Activated CD4-positive, alpha-beta T cell treated with anti-CD3 and anti-CD28 coated beads, Interleukin-2, amount 50 U/mL, for 4 hours (primary cell): ENCODE measurements around the gene BHLHE41.

Experiments used
- DNase-seq, 2 experiments: peaks; one replicate each; pipeline ENCODE4 v3.0.0-alpha.2; 2020

The BHLHE41 gene

DNA sequence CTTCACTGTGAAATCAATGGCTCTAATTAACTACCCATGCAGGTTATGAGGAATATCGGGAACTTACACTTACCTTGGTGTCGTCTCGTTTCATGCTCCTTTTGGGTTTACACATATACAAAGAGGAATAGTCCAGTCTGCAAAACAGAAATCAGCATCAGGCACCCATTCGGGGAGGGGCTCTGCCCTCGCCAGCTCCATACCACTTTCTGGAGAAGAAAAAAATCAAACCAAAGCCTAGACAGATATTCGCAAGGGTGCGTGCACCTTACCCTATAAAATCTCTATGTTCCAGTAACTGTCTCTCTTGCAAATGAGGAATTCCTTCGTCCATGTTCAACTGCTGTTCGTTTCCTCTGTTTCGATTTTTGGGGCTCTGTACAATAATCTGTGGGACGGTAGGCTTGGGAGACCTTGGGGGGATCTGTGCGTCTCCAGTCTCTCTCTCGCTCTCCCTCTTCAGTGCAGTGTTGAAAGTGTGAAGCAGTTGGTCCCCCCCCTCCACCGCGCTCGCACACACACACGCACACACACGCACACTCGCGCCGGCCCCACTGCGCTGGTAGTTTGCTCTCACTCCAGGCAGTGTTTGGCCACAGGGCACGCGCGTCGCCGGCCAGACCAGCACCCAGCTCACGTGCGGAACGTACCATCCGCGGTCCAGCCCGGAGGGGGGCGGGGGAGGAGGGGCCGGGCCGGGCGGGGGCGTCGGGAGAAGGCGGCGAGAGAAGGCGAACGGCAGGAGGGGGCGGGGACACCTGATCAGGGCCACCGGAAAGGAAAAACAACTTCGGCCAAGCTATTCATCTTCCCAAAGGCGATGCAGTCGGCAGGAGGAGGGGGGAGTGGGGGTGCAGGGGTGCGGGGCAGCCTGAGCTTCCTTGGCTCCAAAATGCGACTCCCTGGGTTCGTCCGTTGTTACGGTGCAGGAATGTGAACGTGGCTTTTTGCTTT lies at the start of gene BHLHE41:
Gene BHLHE41 (minus strand): TSS at position 592 of the 954 bp plus-strand sequence. CDS start 258 bp downstream, at position 334.
- DNase-seq: no peak

DNA sequence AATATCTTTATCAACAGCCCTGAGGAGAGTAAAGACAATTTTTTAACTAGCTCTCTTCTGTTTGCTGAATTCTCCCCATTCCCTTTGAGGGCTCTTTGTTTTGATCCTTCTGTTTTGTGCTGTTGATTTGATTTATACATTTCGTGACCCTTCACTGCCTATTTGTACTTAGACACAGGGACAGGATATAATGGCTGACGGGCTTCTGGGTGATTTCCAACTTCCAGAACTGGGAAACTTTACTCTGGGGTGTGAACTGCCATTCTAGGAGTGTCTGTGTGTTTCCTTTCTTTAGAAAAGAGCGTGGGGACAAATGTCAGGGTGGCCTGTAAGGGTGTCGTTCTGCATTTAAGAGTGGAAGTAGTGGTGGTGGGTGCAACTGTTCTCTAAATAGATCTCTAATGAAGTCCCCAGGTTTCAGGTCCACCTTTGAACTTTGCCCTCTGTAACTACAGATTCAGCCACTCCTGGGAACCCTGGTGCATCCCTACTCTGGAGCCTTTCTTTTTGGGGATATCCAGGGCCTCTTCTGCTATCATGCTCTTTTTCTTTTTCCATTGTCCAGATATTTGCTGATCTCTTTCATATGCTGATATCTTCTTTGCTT lies 48.2 kb upstream of the BHLHE41 start:
- no peak for DNase-seq

DNA sequence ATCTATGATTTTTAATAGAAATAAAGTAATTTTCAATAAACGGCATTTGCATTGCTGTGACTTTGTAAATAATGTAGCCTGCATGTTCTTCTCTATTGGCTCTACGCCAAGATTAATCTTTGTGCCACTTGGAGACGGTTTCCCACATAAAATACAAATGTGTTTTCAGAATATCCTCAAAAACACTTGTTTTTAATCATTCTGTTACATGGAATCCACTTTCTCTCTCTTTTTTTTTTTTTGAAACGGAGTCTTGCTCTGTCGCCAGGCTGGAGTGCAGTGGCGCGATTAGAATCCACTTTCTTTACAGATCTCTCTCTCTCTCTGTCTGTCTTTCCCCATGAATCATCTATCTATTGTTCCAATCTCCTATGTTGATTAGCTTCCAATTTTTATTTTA lies 47.7 kb upstream of the BHLHE41 start:
- DNase-seq: no peak

DNA sequence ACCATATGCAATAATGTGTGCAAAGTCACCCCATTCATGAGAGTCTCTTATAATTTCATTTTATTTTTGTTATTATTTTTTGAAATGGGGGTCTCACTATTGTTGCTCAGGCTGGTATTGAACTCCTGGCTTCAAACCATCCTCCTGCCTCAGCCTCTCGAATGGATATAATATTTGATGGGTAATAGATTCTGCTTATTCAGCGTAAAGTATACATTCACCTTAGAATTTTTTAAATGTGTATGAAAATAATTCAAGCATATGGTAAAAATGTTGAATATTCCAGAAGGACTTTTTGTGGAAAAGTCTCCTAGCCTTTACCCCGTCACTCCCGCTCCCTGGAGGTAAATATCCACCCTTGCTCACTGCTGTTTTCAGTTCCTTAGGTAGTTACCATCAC lies 47.2 kb upstream of the BHLHE41 start:
- no peak for DNase-seq

DNA sequence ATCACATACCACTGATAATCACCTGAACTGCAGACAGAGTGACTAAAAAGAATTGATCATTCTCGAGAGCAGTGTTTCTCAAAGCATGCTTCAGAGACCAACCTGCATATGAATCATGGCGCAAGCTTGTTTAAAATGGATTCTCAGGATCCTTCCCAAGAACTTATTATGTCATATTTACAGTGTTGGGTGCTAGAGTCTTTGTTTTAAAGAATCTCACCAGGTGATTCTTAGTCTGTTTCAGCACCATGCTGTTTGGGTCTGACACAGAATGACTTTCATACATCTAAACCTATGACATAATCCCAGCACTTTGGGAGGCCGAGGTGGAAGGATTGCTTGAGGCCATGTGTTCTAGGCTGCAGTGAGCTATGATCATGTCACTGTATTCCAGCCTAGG lies 39.3 kb upstream of the BHLHE41 start:
- DNase-seq: no peak

DNA sequence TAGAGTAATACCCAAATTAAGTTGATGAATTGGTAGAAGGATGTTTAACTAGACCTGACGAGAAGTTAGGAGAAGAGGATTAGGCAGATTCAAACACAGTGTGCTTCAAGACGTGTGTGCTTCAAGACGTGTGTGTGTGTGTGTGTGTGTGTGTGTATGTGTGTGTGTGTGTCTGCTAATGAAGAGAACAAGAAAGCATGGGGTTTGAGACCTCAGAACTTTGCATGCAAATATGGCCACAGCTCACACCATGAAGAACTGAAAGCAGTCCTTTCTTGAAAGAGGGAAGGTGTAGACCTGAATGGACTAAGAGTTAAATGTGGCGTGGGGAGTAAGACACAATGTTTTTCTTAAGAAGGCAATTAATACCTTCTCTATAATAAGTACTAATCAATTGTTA lies 38.1 kb upstream of the BHLHE41 start:
- no peak for DNase-seq

DNA sequence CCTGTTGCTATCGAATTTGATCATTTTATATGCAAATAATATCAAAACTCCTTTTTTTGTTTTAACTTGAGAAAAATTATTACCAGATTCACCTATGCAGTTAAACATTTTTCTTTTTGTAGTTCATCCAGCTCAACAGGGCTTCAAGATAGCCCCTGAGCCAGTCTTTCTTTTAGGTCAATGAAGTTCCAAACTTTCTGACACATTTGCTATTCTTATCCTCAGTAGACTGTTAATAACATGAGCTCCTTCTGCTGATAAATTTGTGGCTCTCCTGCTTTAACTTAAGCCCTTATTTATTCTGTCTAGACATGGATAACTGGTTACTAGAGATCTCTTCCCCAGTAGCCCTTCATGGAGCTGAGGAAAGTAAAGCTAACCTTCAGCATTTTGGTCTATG lies 37.3 kb upstream of the BHLHE41 start:
- DNase-seq: no peak

DNA sequence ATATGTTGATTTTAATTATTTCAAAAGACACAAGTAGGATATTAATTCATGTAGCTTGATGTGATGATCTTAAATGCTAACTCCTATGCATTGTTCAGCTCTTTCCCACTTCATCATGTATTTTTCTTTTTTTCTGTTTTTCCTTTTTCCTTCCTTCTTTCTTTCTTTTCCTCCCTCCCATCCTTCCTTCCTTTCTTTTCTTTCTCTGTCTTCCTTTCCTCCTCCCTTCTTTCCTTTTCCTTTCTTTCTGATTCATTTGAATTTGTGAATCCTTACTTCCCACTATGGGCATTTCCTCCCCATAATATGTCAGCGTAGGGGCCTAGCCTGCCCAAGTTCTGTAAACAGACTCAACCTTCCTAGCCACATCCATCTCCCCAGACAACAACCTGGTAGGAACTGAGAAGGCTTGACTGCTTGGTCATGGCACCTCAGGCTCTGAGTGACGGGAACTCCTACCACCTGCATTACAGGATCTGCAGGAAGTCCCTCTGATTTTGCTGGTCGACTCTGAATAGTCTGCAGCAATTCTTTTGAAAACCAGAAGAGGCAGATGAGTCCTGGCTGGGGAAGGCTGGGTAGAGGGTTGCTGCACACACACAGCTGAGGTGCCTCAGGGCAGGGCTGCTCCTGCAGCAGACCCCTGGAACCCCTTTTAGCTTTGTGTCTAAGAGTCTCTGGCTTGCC lies 33.4 kb upstream of the BHLHE41 start:
- DNase-seq: no peak

DNA sequence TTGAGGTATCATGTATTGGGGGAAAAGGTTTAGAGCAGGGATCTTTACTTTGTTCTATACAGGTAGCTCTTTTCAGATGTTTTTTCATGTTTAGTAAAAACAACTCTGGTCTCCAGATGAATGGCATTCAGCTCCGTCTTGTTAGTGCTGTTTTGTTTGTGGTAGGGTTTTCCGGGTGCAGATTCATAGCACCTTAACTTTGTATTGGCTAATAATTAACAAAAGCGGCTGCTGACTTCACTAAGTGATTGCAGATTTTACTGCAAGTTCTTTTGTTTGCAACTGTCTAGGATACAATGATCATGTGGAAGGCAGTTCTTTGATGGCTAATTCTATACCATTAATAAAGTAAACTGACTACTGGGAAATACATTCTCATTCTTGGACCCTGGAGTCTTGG lies 32.2 kb upstream of the BHLHE41 start:
- no peak for DNase-seq

DNA sequence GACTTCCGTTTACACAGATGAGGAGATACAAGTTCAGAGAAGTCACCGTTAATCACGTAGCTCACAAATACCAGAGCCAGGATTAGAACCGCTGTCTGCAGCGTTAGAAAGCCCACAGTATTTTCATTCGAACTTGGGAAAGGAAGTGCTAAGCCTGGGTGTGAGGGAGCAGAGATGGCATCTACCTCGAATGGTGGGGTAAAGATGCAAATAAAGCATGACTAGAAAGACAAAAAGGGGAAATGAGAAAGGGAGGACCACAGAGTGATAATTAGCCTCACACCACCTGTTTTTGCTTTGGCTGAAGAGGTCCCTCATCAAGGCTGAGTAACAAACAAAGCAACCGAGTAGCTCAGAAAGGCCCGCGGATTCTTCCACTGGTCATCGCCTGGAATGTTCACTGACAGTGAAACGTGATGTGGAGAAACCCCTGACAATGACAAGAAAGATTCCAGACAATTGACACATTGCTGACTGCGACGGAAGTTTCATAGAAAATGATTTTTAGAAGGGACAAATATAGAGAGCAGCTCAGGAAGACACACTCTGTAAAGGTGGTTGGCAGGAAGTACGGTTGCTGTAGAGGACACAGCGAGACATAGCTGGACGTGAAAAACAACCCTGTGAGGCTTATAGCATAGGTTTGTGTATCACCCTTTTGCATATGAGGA lies 31.5 kb upstream of the BHLHE41 start:
- DNase-seq: no peak

DNA sequence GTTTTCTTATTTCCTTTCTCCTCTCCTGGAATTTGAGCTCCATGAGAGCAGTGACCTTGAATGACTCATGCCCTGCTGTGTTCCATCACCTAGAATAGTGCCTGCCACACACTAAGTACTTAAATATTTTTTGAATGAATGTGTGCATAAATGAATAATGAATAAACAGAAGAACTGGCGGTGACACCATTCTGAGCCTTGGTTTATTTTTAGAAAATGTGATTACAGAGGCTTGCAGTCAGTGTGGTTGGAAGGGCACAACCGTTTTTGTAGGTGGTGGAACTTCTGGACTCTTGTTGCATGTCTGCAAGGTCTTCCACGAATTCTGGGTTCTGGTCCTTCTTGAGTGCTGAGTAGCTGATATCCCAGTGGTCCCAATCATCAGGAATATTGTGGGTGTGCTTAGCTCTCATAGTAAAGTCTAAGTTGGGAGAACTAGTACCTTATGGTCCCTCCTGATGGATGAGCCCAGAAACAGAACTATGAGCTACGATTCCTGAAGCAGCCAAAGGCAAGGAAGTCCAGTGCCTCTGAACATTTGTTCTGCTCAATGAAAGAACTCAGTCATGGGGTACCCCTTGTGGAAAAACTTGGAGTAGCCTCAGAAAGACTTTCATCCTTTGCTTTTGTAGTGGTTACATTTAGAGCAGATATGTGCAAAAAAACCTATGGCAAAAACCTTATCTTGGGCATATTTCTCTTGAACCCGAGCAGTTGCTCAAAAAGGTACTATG lies 28.8 kb upstream of the BHLHE41 start:
- DNase-seq: no peak

DNA sequence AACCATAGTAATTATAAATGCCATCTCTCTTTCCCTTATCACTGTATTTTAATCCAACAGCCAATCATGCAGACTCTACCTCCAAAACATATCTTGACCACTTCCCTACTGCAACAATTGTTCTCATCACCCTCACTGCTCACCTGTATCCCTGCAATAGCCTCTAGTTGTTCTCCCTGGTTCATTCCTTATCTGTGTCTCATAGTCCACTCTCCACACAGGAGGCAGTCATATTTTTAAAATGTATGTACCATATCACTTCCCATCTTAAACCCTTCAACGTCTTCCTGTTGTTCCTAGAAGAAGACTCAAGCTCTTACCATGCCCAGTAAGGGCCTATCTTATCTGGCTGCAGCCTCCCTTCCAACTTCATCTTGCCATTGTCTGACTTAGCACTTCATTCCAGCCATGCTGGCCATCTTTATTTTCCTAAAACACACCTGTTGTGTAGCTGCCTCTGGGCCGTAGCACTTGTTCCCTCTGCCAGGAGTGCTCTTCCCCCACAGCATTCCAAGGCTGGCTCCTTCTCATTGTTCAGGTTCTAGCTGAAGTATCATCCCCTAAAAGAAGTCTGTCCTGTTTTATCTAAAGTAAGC lies 27.8 kb upstream of the BHLHE41 start:
- no peak for DNase-seq

DNA sequence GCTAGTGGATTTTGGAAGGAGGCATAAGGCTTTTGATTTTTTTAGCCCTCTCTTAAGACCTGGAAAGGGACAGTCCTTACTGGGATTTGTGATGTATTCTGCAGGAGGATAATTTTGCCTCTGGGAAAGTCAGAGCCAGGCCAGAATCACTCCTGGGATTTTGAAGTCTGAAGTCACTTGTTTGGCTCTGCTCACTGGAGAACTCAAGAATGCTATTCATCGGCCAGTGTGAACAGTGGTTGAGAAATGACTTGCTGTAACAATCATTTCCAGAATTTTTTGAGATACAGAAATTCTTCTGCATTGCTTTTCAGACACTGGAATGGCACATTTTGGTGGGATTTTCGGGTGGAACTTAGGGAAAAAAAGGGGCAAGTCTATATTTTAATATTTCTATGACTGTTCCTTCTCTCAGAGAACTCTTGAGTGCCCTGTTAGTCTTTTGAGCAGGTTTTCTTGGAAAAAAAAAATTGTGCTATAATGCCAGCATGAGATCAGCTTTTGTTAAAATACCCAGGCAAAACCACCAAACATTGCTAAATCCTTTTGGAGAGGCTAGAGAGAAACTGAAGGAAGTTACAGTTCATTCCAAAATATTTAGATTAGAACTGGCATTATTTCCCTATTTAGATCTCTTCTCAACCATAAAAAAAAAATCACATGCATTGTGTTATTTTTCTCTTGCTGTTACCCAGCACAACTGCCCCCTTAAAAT lies 26.1 kb upstream of the BHLHE41 start:
- DNase-seq: no peak

DNA sequence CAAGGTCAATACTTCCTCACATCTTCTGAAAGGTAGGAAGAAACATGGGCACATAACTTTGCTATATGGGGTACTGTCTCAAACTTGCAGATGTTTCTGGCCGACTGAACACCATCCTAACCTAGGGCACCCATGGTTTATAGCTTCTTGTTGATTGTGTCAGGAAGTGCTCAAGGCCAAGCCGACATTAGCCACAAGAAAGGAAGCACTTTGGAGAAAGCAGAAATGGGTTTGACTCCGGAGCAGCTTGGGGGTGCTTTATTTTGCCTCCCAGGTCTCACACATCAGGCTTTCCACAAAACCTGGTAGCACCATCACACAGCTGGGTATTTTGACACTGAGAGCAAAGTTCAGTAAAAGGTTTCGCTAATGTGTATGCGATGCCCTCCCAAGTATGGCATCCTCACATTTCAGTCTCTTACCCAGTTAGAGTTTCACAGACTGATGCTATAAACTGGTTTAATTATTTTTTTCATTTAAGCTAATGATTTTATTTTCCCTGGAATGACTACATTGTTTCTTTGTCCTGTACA lies 25.2 kb upstream of the BHLHE41 start:
- DNase-seq: no peak

DNA sequence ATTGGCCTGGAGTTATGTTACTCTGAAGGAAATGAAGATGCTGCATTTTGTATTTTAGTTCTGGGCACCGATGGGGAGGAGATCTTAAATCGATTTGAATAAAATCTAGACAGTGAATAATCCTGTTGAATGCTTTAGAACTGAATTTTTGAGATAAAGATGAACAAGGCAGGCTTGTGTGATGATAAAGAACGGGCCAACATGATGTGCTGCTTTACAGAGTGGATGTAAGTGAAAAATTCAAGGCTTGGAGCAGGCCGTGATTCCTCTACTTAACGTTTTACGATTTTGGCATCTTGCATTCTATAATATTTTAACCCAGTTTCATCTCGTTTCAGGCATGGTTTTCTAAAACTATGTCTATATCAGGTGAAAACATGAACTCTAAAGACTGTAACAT lies 23.5 kb upstream of the BHLHE41 start:
- DNase-seq: no peak

DNA sequence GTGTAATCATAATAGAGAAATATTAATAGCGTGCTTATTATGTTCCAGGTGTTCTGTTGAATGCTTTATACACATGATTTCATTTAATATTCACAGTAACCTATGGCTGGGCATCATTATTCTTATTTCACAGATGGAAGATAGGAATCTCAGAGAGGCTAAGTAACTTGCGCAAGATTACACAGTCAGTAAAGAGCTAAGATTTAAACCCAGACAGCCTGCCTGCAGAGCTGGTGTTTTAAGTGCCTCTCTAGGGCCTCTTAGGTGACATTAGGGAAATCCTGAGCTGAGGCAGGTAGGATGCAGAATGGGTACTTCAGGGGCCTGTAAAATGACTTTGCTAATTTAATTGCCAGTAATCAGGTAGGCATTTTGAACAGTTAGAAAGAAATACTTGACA lies 18.5 kb upstream of the BHLHE41 start:
- no peak for DNase-seq

DNA sequence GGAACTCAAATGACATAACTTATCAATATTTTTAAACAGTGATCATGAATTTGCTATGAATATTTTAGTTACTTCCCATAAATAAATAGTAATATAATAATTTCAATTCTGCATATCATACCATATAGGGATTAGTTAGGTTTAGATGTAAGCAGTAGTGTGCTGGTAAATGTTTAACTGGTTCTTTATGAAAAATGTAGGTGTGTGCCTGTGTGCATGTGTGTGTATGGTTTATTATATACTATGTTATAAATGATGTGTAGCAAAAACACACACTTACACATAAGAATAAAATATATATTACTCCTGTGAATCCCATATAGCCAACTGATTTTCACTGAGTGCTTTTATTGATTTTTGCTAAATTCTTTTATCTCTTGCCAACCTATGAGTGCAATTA lies 14.0 kb upstream of the BHLHE41 start:
- no peak for DNase-seq

DNA sequence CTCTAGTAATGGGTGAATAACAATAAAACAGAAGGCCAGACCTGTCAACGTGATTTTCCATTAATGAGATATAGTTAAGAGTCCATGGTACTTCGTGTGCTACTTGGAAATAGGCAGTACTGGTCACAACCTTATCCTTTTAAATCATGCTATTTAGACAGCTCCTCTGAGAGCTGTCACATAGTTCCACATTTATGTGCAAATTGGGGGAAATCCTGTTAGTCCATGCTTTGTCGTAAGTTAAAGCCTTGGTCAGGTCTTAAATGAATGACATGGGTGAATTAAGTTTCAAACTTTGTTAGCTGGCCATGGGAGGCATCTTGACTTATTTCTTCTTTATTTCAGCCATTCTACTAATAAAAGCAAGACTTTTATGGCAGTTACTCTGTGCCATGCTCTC lies 11.9 kb upstream of the BHLHE41 start:
- no peak for DNase-seq

DNA sequence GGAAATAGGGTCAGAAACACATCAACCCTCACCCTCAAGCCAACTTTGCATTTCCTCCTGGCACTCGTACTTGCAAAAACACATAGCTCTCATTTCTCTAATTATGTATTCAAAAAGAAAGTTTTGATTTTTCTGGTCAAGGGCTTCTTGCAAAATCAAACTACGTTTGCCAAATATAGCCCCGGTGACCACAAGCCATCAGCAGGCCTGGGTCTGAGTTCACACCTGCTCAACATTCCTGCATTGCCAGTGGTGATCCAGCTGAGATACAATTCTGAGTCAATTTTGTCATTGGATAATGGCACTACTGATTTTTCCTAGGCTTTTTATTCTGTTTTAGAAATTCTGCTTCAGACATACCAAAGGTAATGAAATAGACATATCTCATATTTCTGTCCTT lies 10.7 kb upstream of the BHLHE41 start:
- no peak for DNase-seq

DNA sequence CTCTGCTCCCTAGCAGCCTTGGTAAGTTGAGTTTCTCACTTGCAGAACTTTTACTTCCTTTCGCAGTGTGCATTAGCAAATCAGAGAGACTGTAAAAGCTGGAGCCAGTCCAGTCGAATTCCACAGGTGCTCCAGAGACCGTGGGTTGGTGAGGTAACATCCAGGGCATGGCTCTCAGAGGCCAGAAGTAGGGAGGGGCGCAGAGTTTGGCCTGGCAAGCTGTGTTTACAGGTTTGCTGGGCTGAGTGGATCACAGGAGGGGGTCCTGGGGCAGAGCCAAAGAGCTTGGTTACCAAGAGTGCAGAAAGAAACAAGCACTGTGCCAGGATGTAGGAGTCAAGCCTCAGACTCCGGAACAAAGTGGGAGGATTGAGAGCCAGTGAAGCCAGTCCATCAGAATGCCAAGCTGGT lies 10.2 kb upstream of the BHLHE41 start:
- no peak for DNase-seq

DNA sequence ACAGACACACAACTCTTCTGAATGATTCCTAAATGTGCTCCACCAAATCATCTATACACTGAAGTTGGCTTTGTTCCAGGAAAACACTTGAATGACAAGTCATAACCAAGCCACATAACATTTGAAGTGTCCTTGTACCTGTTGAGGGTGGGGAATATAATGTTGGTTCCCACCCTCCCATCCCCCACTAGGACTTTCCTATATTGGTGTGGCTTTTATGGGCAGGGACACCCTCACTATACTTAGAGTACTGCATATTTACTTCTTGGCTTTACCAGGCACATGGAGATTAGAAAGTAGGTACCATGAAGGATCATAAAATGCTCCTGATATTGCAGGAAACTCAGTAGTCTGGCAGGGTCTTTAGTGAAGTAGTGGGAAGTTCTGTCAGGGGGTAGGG lies 9.7 kb upstream of the BHLHE41 start:
- DNase-seq: no peak
